Measurements from ENCODE around the gene HMG20A. TPM values are rescaled to one million over a fixed set of nuclear protein-coding genes. Genes with fewer than 3 reads are reported as not detected.

Gene HMG20A
- total and polyA plus RNA-seq, 9 of the 15 experiments (the other 6 are each of a cell fraction or from before 2014, with no cell fraction given), result 25.0 to 68.1 (median 38.9) TPM

DNA sequence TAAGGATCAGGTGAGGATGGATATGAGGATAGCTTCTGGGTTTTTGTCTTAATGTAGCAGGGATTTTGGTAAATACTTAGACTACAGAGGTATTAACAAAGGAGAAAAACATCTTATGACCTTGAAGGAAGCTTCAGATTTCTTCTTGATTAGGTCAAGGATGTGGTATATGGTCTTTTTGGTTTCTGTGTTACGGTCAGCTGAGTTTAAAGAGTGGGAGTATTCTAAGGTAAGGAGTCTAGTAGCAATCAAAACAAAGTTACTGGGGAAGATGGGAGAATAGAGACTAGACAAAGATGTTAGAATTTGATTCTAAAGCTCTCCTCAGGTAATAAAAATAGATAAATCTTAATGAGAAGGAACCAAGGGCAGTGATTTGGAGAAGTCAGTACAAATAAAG, 6.2 kb downstream of the HMG20A start (continued):
- TF ChIP-seq, protein P1, sequence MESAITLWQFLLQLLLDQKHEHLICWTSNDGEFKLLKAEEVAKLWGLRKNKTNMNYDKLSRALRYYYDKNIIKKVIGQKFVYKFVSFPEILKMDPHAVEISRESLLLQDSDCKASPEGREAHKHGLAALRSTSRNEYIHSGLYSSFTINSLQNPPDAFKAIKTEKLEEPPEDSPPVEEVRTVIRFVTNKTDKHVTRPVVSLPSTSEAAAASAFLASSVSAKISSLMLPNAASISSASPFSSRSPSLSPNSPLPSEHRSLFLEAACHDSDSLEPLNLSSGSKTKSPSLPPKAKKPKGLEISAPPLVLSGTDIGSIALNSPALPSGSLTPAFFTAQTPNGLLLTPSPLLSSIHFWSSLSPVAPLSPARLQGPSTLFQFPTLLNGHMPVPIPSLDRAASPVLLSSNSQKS (CRISPR knock-in tag; IDR thresholded peaks at IDR 0.05), result no peak

GRCh38 chr15:77430213-77430612, 9.5 kb downstream of the HMG20A start:
- WGBS (ENCODE audit: insufficient coverage, low coverage, missing lambda C conversion rate), result 66% methylated on average over 2 of the region's 2 CpGs
- H3K4me2 ChIP-seq (ENCODE audit: insufficient read depth, low read length), result no peak overlapping the region

More at GRCh38 chr15:77430213-77430612, 9.5 kb downstream of the HMG20A start:
- no peak overlapping the region for H2AFZ ChIP-seq (ENCODE audit: low read depth, low read length)
- ATAC-seq (no peak), FAIRE-seq (no peak), DNase-seq (ENCODE audit: extremely low read depth in 1 of 4, low spot score in 3 of 4) (no peak)
- peaks cover 50% of the 10 kb centered on the region for H3K79me2 ChIP-seq (ENCODE audit: control insufficient read depth, insufficient read depth, low read length)
- H3K9ac ChIP-seq (ENCODE audit: insufficient read depth in 1 of 2, low read depth in 2 of 2, low read length in 2 of 2), result no peak overlapping the region
- POLR2A ChIA-PET, result interaction anchor here (0.6 to 1.6 kb wide), 6 partner anchors 9 to 110 kb away, joined by 3 to 8 read pairs (median 3); partner anchors contain the start of gene HMG20A
- TF ChIP-seq CREB1 (IDR thresholded peaks at IDR 0.05) (no peak), CREB1 (CRISPR knock-in tag; IDR thresholded peaks at IDR 0.05) (no peak), ZNF197 (CRISPR knock-in tag; IDR thresholded peaks at IDR 0.05; ENCODE audit: low read depth) (no peak), RERE (CRISPR knock-in tag; IDR thresholded peaks at IDR 0.05; ENCODE audit: borderline replicate concordance) (no peak)
- TF ChIP-seq, protein P2, sequence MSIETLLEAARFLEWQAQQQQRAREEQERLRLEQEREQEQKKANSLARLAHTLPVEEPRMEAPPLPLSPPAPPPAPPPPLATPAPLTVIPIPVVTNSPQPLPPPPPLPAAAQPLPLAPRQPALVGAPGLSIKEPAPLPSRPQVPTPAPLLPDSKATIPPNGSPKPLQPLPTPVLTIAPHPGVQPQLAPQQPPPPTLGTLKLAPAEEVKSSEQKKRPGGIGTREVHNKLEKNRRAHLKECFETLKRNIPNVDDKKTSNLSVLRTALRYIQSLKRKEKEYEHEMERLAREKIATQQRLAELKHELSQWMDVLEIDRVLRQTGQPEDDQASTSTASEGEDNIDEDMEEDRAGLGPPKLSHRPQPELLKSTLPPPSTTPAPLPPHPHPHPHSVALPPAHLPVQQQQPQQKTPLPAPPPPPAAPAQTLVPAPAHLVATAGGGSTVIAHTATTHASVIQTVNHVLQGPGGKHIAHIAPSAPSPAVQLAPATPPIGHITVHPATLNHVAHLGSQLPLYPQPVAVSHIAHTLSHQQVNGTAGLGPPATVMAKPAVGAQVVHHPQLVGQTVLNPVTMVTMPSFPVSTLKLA (conservative IDR thresholded peaks at IDR 0.05), result no peak
- TF ChIP-seq, protein P3, sequence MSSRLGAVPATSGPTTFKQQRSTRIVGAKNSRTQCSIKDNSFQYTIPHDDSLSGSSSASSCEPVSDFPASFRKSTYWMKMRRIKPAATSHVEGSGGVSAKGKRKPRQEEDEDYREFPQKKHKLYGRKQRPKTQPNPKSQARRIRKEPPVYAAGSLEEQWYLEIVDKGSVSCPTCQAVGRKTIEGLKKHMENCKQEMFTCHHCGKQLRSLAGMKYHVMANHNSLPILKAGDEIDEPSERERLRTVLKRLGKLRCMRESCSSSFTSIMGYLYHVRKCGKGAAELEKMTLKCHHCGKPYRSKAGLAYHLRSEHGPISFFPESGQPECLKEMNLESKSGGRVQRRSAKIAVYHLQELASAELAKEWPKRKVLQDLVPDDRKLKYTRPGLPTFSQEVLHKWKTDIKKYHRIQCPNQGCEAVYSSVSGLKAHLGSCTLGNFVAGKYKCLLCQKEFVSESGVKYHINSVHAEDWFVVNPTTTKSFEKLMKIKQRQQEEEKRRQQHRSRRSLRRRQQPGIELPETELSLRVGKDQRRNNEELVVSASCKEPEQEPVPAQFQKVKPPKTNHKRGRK (tag; IDR thresholded peaks at IDR 0.05), result no peak
- H3K36me3 ChIP-seq (ENCODE audit: control insufficient read depth, insufficient read depth, low read length), result no peaks in the 10 kb centered on the region; the same call in 2 of the 3 replicates
- BruUV-seq (replicated peaks), result no TSS peak
- H3K27me3 ChIP-seq (ENCODE audit: control insufficient read depth in 2 of 2, insufficient read depth in 2 of 2, low read length in 2 of 2), result no peaks in the 10 kb centered on the region
- H4K20me1 ChIP-seq (replicated peaks; ENCODE audit: control insufficient read depth, insufficient read depth, low read length), result no peaks in the 10 kb centered on the region
- H3K4me1 ChIP-seq (replicated peaks in 1 of 2; ENCODE audit: control insufficient read depth in 2 of 2, insufficient read depth in 2 of 2, low read length in 2 of 2), result no peaks in the 10 kb centered on the region
- in situ Hi-C loops (cut with MboI), result no loop called here
- no peak overlapping the region for H3K4me3 ChIP-seq
- H3K9me3 ChIP-seq (replicated peaks; ENCODE audit: control insufficient read depth, insufficient read depth, low read depth, low read length), result no peaks in the 10 kb centered on the region
- intact Hi-C loops (cut with micrococcal nuclease), result no loop called here
- CTCF ChIA-PET (ENCODE audit: low intra/inter-chr PET ratio), result no interaction called here
- H3K9me1 ChIP-seq (ENCODE audit: control insufficient read depth, insufficient read depth, low read length), result no peaks in the 10 kb centered on the region
- no peak overlapping the region for H3K27ac ChIP-seq (ENCODE audit: extremely low read depth, low read depth, low read length)
